ENCODE results near the gene RSAD2.

DNA sequence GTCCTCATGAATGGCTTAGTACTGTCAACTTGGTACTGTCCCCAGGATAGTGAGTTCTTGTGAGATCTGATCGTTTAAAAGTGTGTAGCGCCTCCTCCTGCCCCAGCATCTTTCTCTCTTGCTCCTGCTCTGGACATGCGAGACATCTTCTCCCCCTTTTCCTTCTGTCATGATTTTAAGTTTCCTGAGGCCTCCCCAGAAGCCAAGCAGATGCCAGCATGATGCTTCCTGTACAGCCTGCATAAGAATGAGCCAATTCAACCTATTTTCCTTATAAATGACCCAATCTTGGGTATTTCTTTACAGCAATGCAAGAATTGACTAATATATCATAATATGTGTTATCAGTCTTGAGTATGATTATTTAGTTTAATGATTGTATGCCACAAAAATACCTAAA is 3.5 kb upstream of the RSAD2 start:
- TF ChIP-seq RFX5 (IDR thresholded peaks at IDR 0.05; ENCODE audit: low read depth, low read length) = no peak
- TF ChIP-seq POLR2A (IDR thresholded peaks at IDR 0.05; ENCODE audit: low read depth, low read length) = no peak
- TF ChIP-seq, protein P1, sequence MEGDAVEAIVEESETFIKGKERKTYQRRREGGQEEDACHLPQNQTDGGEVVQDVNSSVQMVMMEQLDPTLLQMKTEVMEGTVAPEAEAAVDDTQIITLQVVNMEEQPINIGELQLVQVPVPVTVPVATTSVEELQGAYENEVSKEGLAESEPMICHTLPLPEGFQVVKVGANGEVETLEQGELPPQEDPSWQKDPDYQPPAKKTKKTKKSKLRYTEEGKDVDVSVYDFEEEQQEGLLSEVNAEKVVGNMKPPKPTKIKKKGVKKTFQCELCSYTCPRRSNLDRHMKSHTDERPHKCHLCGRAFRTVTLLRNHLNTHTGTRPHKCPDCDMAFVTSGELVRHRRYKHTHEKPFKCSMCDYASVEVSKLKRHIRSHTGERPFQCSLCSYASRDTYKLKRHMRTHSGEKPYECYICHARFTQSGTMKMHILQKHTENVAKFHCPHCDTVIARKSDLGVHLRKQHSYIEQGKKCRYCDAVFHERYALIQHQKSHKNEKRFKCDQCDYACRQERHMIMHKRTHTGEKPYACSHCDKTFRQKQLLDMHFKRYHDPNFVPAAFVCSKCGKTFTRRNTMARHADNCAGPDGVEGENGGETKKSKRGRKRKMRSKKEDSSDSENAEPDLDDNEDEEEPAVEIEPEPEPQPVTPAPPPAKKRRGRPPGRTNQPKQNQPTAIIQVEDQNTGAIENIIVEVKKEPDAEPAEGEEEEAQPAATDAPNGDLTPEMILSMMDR (conservative IDR thresholded peaks at IDR 0.05; ENCODE audit: low read depth, low read length) = no peak
- TF ChIP-seq RAD21 (IDR thresholded peaks at IDR 0.05; ENCODE audit: low read length) = no peak
- no peak for TF ChIP-seq CEBPB (IDR thresholded peaks at IDR 0.05; ENCODE audit: low read depth, low read length)
- TF ChIP-seq RCOR1 (IDR thresholded peaks at IDR 0.05; ENCODE audit: insufficient replicate concordance, low read length) = no peak

Measured in IMR-90 (cell line).